WTC11 (cell line): ENCODE measurements around the gene SIM1. TPM values are rescaled to one million over a fixed set of nuclear protein-coding genes. Genes with fewer than 3 reads are reported as not detected.

ENCODE experiments used
- ATAC-seq: fragments of 200-7000 bp; cut with Tn5 transposase; 2 replicates; pipeline ENCODE4 v1.10.0; 2021; ENCODE audit warnings: mild to moderate bottlenecking, moderate library complexity
- CTCF ChIA-PET: fragments of 300-600 bp; sonication (Branson Sonifier 250); formaldehyde crosslinking; loops from one replicate; lab custom pipeline; 2021; ENCODE audit warnings: antibody characterized with exemption; lab: Charles Lee
- POLR2A ChIA-PET: fragments of 350-600 bp; sonication (Branson Sonifier 250); formaldehyde crosslinking; loops from one replicate; lab custom pipeline; 2021; ENCODE audit warnings: antibody characterized with exemption; lab: Charles Lee
- DNase-seq: peaks from one replicate; pipeline ENCODE4 v3.0.0; 2021; ENCODE audit warnings: low spot score
- H3K27ac Mint-ChIP-seq: 2 replicates; pipeline ENCODE4 v1.8.0; 2021; ENCODE audit warnings: mixed read lengths
- H3K27me3 Mint-ChIP-seq: 2 replicates; pipeline ENCODE4 v1.8.0; 2021; ENCODE audit warnings: low read depth, mild to moderate bottlenecking, moderate library complexity, mixed read lengths
- H3K36me3 Mint-ChIP-seq: 2 replicates; pipeline ENCODE4 v1.8.0; 2021; ENCODE audit warnings: mixed read lengths
- H3K4me1 Mint-ChIP-seq: 2 replicates; pipeline ENCODE4 v1.8.0; 2022; ENCODE audit warnings: mixed read lengths
- H3K4me3 Mint-ChIP-seq: 2 replicates; pipeline ENCODE4 v1.8.0; 2021; ENCODE audit warnings: mild to moderate bottlenecking, moderate library complexity, mixed read lengths
- H3K9me3 Mint-ChIP-seq: 2 replicates; pipeline ENCODE4 v1.8.0; 2021; ENCODE audit warnings: mixed read lengths
- CREM ChIP-seq: sonication (generic); formaldehyde crosslinking; IDR thresholded peaks from 2 replicates; pipeline ENCODE4 v1.8.1; 2022; ENCODE audit warnings: mild to moderate bottlenecking, missing genetic modification reagents, moderate library complexity
- FOXJ3 ChIP-seq: sonication (generic); formaldehyde crosslinking; IDR thresholded peaks from 2 replicates; pipeline ENCODE4 v1.9.0; 2021; ENCODE audit warnings: missing genetic modification reagents, mild to moderate bottlenecking, borderline replicate concordance
- FOXK1 ChIP-seq: sonication (generic); formaldehyde crosslinking; IDR thresholded peaks from 2 replicates; pipeline ENCODE4 v1.8.0; 2022; ENCODE audit warnings: mild to moderate bottlenecking, moderate library complexity, missing genetic modification reagents
- FOXP1 ChIP-seq: sonication (generic); formaldehyde crosslinking; IDR thresholded peaks from 2 replicates; pipeline ENCODE4 v1.8.0; 2022; ENCODE audit warnings: missing genetic modification reagents, mild to moderate bottlenecking, moderate library complexity, borderline replicate concordance
- GRHL2 ChIP-seq: fragments of 250-450 bp; sonication (Bioruptor Pico); IDR thresholded peaks from 2 replicates; pipeline ENCODE4 v1.8.0; 2022; ENCODE audit warnings: mild to moderate bottlenecking, moderate library complexity; ENCODE audit not compliant: insufficient replicate concordance, severe bottlenecking
- RORB ChIP-seq: fragments of 250-450 bp; sonication (Bioruptor Pico); IDR thresholded peaks from 2 replicates; pipeline ENCODE4 v1.9.0; 2021; ENCODE audit warnings: mild to moderate bottlenecking
- ZNF121 ChIP-seq: sonication (generic); formaldehyde crosslinking; IDR thresholded peaks from 2 replicates; pipeline ENCODE4 v1.8.0; 2023; ENCODE audit warnings: missing genetic modification reagents
- ZNF396 ChIP-seq: fragments of 250-450 bp; sonication (Bioruptor Pico); IDR thresholded peaks from 2 replicates; pipeline ENCODE4 v1.8.0; 2021; ENCODE audit warnings: mild to moderate bottlenecking, moderate library complexity, borderline replicate concordance
- ZNF671 ChIP-seq: fragments of 250-450 bp; sonication (Bioruptor Pico); IDR thresholded peaks from 2 replicates; pipeline ENCODE4 v1.8.0; 2021; ENCODE audit warnings: mild to moderate bottlenecking
- total RNA-seq: library from RNA; stranded (reverse); gene quantifications from 3 replicates; pipeline ENCODE4 v1.2.3, GENCODE V29; 2021
- TF ChIP-seq, protein P1 (sequence below): fragments of 250-450 bp; sonication (Bioruptor Pico); IDR thresholded peaks from 2 replicates; pipeline ENCODE4 v1.9.0; 2021; ENCODE audit warnings: mild to moderate bottlenecking
- TF ChIP-seq, protein P2 (sequence below): fragments of 250-450 bp; sonication (Bioruptor Pico); IDR thresholded peaks from 2 replicates; pipeline ENCODE4 v1.9.0; 2021; ENCODE audit warnings: mild to moderate bottlenecking
- TF ChIP-seq, protein P3 (sequence below): fragments of 250-450 bp; sonication (Bioruptor Pico); conservative IDR thresholded peaks from 2 replicates; pipeline ENCODE4 v1.9.0; 2021; ENCODE audit warnings: mild to moderate bottlenecking
- TF ChIP-seq, protein P4 (sequence below): sonication (generic); formaldehyde crosslinking; IDR thresholded peaks from 2 replicates; pipeline ENCODE4 v1.8.0; 2022; ENCODE audit warnings: mild to moderate bottlenecking, missing genetic modification reagents
- TF ChIP-seq, protein P5 (sequence below): sonication (generic); formaldehyde crosslinking; conservative IDR thresholded peaks from 2 replicates; pipeline ENCODE4 v1.8.1; 2023; ENCODE audit warnings: mild to moderate bottlenecking, low read depth, missing genetic modification reagents, moderate library complexity
- TF ChIP-seq, protein P6 (sequence below): sonication (generic); formaldehyde crosslinking; IDR thresholded peaks from 2 replicates; pipeline ENCODE4 v1.8.0; 2022; ENCODE audit warnings: mild to moderate bottlenecking, missing genetic modification reagents
- TF ChIP-seq, protein P7 (sequence below): sonication (generic); formaldehyde crosslinking; IDR thresholded peaks from 2 replicates; pipeline ENCODE4 v1.8.1; 2023; ENCODE audit warnings: mild to moderate bottlenecking, missing genetic modification reagents, borderline replicate concordance
- TF ChIP-seq, protein P8 (sequence below): sonication (generic); formaldehyde crosslinking; conservative IDR thresholded peaks from 2 replicates; pipeline ENCODE4 v1.8.1; 2022; ENCODE audit warnings: mild to moderate bottlenecking, missing genetic modification reagents
- TF ChIP-seq, protein P9 (sequence below): sonication (generic); formaldehyde crosslinking; IDR thresholded peaks from 2 replicates; pipeline ENCODE4 v1.8.0; 2022; ENCODE audit warnings: mild to moderate bottlenecking, missing genetic modification reagents

SIM1 gene
- total RNA-seq, 1 experiment from 2014 or later = 0.09 TPM

DNA sequence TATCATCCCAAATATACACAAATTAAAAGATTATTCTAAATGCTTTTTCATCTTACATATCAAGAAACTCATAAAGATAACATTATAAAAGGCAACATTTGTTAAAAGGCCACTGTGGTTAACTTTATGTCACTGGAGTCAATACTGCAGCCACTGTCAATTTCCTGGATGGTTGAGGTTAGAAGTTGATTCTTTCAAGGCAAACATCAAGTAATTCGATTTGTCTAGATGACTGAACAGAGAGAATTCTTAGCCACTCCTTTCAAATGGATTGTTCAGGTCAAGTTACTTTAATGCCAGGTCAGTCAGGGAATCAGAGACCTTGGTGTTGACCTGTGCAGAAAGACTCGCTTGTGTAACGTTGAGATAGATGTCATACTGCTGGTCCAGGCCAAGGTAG lies 44.4 kb upstream of the SIM1 start:
- peaks cover 24% of the 10 kb centered on the region for H3K36me3 Mint-ChIP-seq
- no peaks in the 10 kb centered on the region for H3K9me3 Mint-ChIP-seq
- H3K4me3 Mint-ChIP-seq = no peak overlapping the region
- TF ChIP-seq, protein P1, sequence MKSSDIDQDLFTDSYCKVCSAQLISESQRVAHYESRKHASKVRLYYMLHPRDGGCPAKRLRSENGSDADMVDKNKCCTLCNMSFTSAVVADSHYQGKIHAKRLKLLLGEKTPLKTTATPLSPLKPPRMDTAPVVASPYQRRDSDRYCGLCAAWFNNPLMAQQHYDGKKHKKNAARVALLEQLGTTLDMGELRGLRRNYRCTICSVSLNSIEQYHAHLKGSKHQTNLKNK (CRISPR knock-in tag) = no peak
- TF ChIP-seq ZNF671 (CRISPR knock-in tag) (no peak), FOXP1 (CRISPR knock-in tag) (no peak), ZNF121 (CRISPR knock-in tag) (no peak), ZNF396 (CRISPR knock-in tag) (no peak)
- TF ChIP-seq, protein P2, sequence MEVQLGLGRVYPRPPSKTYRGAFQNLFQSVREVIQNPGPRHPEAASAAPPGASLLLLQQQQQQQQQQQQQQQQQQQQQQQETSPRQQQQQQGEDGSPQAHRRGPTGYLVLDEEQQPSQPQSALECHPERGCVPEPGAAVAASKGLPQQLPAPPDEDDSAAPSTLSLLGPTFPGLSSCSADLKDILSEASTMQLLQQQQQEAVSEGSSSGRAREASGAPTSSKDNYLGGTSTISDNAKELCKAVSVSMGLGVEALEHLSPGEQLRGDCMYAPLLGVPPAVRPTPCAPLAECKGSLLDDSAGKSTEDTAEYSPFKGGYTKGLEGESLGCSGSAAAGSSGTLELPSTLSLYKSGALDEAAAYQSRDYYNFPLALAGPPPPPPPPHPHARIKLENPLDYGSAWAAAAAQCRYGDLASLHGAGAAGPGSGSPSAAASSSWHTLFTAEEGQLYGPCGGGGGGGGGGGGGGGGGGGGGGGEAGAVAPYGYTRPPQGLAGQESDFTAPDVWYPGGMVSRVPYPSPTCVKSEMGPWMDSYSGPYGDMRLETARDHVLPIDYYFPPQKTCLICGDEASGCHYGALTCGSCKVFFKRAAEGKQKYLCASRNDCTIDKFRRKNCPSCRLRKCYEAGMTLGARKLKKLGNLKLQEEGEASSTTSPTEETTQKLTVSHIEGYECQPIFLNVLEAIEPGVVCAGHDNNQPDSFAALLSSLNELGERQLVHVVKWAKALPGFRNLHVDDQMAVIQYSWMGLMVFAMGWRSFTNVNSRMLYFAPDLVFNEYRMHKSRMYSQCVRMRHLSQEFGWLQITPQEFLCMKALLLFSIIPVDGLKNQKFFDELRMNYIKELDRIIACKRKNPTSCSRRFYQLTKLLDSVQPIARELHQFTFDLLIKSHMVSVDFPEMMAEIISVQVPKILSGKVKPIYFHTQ (CRISPR knock-in tag) = no peak
- TF ChIP-seq, protein P3, sequence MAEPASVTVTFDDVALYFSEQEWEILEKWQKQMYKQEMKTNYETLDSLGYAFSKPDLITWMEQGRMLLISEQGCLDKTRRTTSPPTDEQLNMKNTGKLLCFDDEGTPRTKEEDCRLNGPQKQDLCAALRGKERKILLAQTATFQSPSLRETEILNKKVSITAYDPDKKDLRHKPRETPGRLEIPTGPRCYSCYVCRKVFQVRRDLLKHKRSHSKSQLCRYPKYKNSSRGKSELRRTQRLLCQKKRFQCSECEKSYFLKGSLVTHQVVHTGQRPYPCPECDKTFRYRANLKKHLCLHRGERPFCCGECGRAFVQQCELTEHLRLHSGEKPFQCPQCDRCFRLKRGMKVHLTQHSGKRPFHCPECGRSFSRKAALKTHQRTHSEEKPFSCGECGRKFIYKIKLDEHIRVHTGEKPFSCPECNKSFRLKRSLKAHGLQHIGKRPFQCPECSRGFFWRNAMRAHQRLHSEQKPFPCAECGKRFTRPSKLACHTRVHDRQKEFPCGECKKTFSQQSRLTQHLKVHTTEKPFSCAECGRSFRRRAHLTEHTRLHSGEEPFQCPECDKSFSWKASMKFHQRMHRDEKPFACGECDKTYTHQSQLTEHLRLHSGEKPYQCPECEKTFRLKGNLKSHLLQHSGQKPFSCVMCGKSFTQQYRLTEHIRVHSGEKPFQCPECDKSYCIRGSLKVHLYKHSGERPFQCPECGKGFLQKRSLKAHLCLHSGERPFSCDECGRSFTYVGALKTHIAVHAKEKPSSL (CRISPR knock-in tag) = no peak
- TF ChIP-seq, protein P4, sequence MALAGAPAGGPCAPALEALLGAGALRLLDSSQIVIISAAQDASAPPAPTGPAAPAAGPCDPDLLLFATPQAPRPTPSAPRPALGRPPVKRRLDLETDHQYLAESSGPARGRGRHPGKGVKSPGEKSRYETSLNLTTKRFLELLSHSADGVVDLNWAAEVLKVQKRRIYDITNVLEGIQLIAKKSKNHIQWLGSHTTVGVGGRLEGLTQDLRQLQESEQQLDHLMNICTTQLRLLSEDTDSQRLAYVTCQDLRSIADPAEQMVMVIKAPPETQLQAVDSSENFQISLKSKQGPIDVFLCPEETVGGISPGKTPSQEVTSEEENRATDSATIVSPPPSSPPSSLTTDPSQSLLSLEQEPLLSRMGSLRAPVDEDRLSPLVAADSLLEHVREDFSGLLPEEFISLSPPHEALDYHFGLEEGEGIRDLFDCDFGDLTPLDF (CRISPR knock-in tag) = no peak
- ChIA-PET CTCF (no interaction called here), POLR2A (no interaction called here)
- no peak overlapping the region for H3K27ac Mint-ChIP-seq
- H3K27me3 Mint-ChIP-seq = no peaks in the 10 kb centered on the region
- 0 out of 2 replicates have a peak, but pooled peaks cover 2% of the 10 kb centered on the region for H3K4me1 Mint-ChIP-seq
- no peak for ATAC-seq
- no peak for DNase-seq

DNA sequence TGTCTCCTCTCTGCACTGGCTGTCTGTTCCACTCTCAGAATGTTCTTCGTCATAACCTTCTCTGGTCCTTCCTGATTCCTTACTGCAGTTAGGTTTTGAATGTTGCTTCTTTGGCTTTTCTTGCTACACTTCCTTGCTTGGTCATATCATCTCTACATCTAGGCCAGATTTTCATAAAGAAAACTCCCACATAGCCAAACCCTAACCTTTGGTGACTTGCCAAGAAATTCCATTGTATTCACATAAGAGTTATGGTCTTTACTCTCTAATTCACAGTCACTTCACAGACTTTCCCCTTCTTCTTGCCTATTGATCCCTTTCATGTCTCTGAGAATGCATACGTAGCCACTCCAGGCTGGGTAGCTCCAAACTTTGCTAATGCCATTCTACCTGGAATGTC lies 41.9 kb upstream of the SIM1 start:
- ATAC-seq (no peak), DNase-seq (no peak)
- no peak overlapping the region for H3K27ac Mint-ChIP-seq
- POLR2A ChIA-PET = no interaction called here
- H3K4me3 Mint-ChIP-seq = no peak overlapping the region
- peaks cover 15% of the 10 kb centered on the region for H3K36me3 Mint-ChIP-seq
- no peaks in the 10 kb centered on the region for H3K4me1 Mint-ChIP-seq
- CTCF ChIA-PET = no interaction called here
- H3K27me3 Mint-ChIP-seq = no peaks in the 10 kb centered on the region
- H3K9me3 Mint-ChIP-seq = no peaks in the 10 kb centered on the region
- TF ChIP-seq GRHL2 (CRISPR knock-in tag) (no peak), RORB (CRISPR knock-in tag) (no peak), FOXK1 (CRISPR knock-in tag) (no peak), CREM (no peak), FOXJ3 (no peak)
- TF ChIP-seq, protein P5, sequence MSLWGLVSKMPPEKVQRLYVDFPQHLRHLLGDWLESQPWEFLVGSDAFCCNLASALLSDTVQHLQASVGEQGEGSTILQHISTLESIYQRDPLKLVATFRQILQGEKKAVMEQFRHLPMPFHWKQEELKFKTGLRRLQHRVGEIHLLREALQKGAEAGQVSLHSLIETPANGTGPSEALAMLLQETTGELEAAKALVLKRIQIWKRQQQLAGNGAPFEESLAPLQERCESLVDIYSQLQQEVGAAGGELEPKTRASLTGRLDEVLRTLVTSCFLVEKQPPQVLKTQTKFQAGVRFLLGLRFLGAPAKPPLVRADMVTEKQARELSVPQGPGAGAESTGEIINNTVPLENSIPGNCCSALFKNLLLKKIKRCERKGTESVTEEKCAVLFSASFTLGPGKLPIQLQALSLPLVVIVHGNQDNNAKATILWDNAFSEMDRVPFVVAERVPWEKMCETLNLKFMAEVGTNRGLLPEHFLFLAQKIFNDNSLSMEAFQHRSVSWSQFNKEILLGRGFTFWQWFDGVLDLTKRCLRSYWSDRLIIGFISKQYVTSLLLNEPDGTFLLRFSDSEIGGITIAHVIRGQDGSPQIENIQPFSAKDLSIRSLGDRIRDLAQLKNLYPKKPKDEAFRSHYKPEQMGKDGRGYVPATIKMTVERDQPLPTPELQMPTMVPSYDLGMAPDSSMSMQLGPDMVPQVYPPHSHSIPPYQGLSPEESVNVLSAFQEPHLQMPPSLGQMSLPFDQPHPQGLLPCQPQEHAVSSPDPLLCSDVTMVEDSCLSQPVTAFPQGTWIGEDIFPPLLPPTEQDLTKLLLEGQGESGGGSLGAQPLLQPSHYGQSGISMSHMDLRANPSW (CRISPR knock-in tag) = no peak
- TF ChIP-seq, protein P6, sequence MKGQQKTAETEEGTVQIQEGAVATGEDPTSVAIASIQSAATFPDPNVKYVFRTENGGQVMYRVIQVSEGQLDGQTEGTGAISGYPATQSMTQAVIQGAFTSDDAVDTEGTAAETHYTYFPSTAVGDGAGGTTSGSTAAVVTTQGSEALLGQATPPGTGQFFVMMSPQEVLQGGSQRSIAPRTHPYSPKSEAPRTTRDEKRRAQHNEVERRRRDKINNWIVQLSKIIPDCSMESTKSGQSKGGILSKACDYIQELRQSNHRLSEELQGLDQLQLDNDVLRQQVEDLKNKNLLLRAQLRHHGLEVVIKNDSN (CRISPR knock-in tag) = no peak
- TF ChIP-seq, protein P7, sequence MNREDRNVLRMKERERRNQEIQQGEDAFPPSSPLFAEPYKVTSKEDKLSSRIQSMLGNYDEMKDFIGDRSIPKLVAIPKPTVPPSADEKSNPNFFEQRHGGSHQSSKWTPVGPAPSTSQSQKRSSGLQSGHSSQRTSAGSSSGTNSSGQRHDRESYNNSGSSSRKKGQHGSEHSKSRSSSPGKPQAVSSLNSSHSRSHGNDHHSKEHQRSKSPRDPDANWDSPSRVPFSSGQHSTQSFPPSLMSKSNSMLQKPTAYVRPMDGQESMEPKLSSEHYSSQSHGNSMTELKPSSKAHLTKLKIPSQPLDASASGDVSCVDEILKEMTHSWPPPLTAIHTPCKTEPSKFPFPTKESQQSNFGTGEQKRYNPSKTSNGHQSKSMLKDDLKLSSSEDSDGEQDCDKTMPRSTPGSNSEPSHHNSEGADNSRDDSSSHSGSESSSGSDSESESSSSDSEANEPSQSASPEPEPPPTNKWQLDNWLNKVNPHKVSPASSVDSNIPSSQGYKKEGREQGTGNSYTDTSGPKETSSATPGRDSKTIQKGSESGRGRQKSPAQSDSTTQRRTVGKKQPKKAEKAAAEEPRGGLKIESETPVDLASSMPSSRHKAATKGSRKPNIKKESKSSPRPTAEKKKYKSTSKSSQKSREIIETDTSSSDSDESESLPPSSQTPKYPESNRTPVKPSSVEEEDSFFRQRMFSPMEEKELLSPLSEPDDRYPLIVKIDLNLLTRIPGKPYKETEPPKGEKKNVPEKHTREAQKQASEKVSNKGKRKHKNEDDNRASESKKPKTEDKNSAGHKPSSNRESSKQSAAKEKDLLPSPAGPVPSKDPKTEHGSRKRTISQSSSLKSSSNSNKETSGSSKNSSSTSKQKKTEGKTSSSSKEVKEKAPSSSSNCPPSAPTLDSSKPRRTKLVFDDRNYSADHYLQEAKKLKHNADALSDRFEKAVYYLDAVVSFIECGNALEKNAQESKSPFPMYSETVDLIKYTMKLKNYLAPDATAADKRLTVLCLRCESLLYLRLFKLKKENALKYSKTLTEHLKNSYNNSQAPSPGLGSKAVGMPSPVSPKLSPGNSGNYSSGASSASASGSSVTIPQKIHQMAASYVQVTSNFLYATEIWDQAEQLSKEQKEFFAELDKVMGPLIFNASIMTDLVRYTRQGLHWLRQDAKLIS (CRISPR knock-in tag) = no peak
- TF ChIP-seq, protein P8, sequence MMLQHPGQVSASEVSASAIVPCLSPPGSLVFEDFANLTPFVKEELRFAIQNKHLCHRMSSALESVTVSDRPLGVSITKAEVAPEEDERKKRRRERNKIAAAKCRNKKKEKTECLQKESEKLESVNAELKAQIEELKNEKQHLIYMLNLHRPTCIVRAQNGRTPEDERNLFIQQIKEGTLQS (CRISPR knock-in tag) = no peak
- TF ChIP-seq, protein P9, sequence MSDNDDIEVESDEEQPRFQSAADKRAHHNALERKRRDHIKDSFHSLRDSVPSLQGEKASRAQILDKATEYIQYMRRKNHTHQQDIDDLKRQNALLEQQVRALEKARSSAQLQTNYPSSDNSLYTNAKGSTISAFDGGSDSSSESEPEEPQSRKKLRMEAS (CRISPR knock-in tag) = no peak
